ENCODE data around the gene EPHA6.
"Not testable (repeated sequence)": the region's sequence is repeated elsewhere in the genome, so short reads cannot be mapped to it uniquely, and the experiment has no call there.

EPHA6 gene

DNA sequence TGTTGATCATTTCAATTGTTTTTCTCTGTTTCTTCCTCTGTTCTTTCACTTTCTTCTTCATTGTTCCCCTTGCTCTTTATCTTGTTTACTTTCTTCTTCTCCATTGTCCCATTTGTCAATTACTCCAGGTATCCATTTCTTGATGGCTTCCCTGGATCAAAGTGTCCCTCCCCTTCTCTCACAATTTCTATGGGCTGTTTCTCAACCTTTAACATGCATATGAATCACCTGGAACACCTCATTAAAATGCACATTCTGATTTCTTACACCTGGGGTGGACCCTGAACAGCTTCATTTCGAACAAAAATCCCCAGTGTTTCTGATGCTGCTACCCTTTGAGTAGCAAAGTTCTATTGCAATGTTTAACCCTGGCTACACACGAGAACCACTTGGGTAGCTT lies 454.8 kb downstream of the EPHA6 start:
- TF ChIP-seq, protein P1, sequence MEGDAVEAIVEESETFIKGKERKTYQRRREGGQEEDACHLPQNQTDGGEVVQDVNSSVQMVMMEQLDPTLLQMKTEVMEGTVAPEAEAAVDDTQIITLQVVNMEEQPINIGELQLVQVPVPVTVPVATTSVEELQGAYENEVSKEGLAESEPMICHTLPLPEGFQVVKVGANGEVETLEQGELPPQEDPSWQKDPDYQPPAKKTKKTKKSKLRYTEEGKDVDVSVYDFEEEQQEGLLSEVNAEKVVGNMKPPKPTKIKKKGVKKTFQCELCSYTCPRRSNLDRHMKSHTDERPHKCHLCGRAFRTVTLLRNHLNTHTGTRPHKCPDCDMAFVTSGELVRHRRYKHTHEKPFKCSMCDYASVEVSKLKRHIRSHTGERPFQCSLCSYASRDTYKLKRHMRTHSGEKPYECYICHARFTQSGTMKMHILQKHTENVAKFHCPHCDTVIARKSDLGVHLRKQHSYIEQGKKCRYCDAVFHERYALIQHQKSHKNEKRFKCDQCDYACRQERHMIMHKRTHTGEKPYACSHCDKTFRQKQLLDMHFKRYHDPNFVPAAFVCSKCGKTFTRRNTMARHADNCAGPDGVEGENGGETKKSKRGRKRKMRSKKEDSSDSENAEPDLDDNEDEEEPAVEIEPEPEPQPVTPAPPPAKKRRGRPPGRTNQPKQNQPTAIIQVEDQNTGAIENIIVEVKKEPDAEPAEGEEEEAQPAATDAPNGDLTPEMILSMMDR (IDR thresholded peaks at IDR 0.05; ENCODE audit: low read depth, low read length), result no peak
- Histone ChIP-seq H3K9me3 (ENCODE audit: severe bottlenecking) (no peaks in the 10 kb centered on the region), H3K27me3 (ENCODE audit: insufficient read depth, low read depth, severe bottlenecking) (no peaks in the 10 kb centered on the region), H3K27ac (no peak overlapping the region), H3K4me3 (ENCODE audit: low read depth, low read length) (no peak overlapping the region), H3K36me3 (no peaks in the 10 kb centered on the region)
- no peak for DNase-seq

DNA sequence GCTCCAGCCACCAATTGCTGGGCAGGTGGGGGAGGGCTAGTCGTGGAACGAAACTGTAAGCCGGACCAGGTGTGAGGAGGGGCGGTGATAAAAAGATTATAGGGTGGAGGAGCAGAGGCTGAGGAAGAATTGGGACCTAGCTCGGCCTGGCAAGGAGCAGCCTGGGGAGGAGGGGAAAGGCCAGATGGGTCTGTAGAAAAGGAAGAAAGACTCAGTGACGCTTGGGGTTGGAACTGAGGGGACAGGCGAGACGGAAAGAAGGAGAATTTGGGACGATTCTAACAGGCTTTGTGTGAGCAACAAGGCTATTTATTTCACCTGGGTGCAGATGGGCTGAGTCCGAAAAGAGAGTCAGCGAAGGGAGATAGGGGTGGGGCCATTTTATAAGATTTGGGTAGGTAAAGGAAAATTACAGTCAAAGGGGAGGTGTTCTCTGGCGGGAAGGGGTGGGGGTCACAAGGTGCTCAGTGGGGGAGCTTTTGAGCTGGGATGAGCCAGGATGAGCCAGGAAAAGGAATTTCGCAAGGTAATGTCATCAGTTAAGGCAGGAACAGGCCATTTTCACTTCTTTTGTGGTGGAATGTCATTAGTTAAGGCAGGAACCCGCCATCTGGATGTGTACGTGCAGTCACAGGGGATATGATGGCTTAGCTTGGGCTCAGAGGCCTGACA lies 462.6 kb downstream of the EPHA6 start:
- not testable (repeated sequence) for H3K4me3 ChIP-seq (ENCODE audit: low read depth, low read length); H3K9me3 ChIP-seq (ENCODE audit: severe bottlenecking); H3K27ac ChIP-seq; H3K27me3 ChIP-seq (ENCODE audit: insufficient read depth, low read depth, severe bottlenecking); H3K36me3 ChIP-seq
- DNase-seq, result peak; percentile 31

DNA sequence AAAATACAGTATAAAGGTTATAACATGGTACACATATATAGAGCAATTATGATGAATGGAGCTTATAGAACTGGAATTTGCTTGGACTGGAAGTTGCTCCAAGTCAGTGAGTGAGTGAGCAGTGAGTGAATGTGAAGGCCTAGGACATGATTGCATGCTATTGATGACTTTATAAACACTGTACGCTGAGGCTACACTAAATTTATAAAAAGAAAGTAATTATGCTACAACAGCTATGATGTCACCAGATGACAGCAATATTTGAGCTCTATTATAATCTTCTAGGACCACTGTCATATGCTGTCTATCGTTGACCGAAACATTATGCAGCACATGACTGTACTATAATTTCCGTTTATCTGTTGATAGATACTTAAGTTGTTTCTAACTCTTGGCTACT lies 463.3 kb downstream of the EPHA6 start:
- no peak overlapping the region for H3K27ac ChIP-seq
- no peaks in the 10 kb centered on the region for H3K36me3 ChIP-seq
- no peak for DNase-seq
- no peaks in the 10 kb centered on the region for H3K27me3 ChIP-seq (ENCODE audit: insufficient read depth, low read depth, severe bottlenecking)
- H3K9me3 ChIP-seq (ENCODE audit: severe bottlenecking), result no peaks in the 10 kb centered on the region
- TF ChIP-seq, protein P1 (IDR thresholded peaks at IDR 0.05; ENCODE audit: low read depth, low read length), result no peak
- H3K4me3 ChIP-seq (ENCODE audit: low read depth, low read length), result no peak overlapping the region

DNA sequence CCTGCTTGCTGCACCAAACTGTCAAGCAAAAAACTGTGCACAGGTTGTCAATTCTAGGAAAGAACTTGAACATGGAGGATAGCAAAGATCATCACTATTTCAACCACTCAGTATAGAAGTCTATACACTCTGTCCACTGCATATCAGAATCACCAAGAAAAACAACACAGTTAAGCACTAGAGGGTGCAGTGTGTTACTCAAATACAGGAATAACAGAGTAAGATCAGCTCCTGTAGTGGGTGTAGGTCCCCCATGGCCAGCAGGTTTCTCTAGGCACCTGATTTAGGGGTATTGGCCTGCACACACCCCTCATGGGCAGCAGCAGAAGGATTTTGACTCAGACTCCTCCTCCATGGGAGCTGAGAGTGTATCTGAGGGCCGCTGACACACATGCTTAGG lies 464.1 kb downstream of the EPHA6 start:
- no peaks in the 10 kb centered on the region for H3K36me3 ChIP-seq
- TF ChIP-seq, protein P1 (IDR thresholded peaks at IDR 0.05; ENCODE audit: low read depth, low read length), result 0 out of 2 replicates have a peak, but pooled peaks have one; percentile 10
- no peak overlapping the region for H3K27ac ChIP-seq
- H3K9me3 ChIP-seq (ENCODE audit: severe bottlenecking), result no peaks in the 10 kb centered on the region
- DNase-seq, result no peak
- no peaks in the 10 kb centered on the region for H3K27me3 ChIP-seq (ENCODE audit: insufficient read depth, low read depth, severe bottlenecking)
- no peak overlapping the region for H3K4me3 ChIP-seq (ENCODE audit: low read depth, low read length)

DNA sequence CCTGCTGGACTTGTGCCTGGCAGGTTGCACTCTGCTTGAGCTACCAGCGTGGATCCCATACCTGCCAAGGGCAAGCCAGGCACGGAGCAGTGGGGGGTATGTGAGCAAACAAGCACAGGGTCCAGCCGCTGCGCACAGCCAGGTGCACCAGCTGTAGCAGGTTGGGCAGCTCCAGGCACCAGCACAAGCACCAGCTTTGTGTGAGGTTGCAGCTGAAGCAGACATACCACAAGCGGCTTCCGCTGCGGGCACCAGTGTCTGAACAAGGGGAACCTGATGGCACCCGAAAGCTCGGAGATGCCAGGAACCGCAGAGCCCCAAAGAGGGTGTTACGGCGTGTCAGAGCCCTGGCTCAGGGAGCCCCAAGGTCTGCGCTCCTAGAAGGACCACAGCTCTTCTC lies 477.5 kb downstream of the EPHA6 start:
- H3K4me3 ChIP-seq (ENCODE audit: low read depth, low read length), result no peak overlapping the region
- no peaks in the 10 kb centered on the region for H3K27me3 ChIP-seq (ENCODE audit: insufficient read depth, low read depth, severe bottlenecking)
- no peaks in the 10 kb centered on the region for H3K36me3 ChIP-seq
- DNase-seq, result no peak
- H3K27ac ChIP-seq, result no peak overlapping the region
- TF ChIP-seq, protein P1 (IDR thresholded peaks at IDR 0.05; ENCODE audit: low read depth, low read length), result no peak
- no peaks in the 10 kb centered on the region for H3K9me3 ChIP-seq (ENCODE audit: severe bottlenecking)

DNA sequence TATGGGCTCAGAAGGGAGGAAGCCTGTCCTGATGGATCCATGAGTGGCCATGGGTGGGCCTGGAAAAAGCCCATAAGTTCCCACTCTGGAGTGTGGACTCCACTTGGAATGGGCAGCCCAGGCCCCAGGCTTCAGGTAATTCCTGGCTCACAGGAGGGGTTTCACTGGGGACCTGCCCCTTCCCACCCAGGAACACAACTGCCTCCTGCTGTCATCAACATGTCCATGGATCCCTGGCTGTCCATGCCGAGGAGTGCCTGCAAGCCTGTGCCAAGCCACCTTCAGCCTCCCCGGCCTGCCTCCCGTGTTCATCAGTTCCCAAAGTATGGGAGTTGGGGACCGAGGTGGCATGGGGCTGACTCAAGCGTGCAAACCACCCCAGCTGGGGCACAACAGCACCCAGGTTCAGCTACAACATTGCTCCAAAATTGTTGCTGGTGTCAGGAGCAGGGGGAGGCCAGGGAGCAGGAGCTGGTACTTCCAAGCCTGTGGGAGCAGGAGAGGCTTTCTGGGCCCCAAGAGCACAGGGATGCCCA lies 479.3 kb downstream of the EPHA6 start:
- Histone ChIP-seq H3K27ac (no peak overlapping the region), H3K27me3 (ENCODE audit: insufficient read depth, low read depth, severe bottlenecking) (no peaks in the 10 kb centered on the region), H3K36me3 (no peaks in the 10 kb centered on the region), H3K9me3 (ENCODE audit: severe bottlenecking) (no peaks in the 10 kb centered on the region), H3K4me3 (ENCODE audit: low read depth, low read length) (no peak overlapping the region)
- DNase-seq, result no peak
- TF ChIP-seq, protein P1 (IDR thresholded peaks at IDR 0.05; ENCODE audit: low read depth, low read length), result no peak

Measured in WERI-Rb-1 (cell line).